NCI-H1417 treated with DMSO at 0.1 percent for 48 hours (cell line): ENCODE results near the gene PSMC6.

Source experiments
- DNase-seq: peaks from one replicate; lab custom pipeline; 2025; lab: John Stamatoyannopoulos, UW

PSMC6 gene

GRCh38 chr14:52706724-52707706 lies at the start of gene PSMC6:
TSS of gene PSMC6 (plus strand) at chr14:52707200. CDS start at chr14:52707220, 20 bp downstream.
- DNase-seq, result peak; percentile 100

GRCh38 chr14:52660325-52660724 lies 46.7 kb upstream of the PSMC6 start:
- no peak for DNase-seq

GRCh38 chr14:52660832-52661231 lies 46.2 kb upstream of the PSMC6 start:
- no peak for DNase-seq

- no peak for DNase-seq
Measured at GRCh38 chr14:52661314-52661713, 45.7 kb upstream of the PSMC6 start.

- no peak for DNase-seq
Measured at GRCh38 chr14:52663850-52664249, 43.1 kb upstream of the PSMC6 start.

GRCh38 chr14:52678591-52678990 lies 28.4 kb upstream of the PSMC6 start:
- no peak for DNase-seq

- no peak for DNase-seq
Measured at GRCh38 chr14:52683985-52684520, 22.9 kb upstream of the PSMC6 start.

GRCh38 chr14:52686176-52686575 lies 20.8 kb upstream of the PSMC6 start:
- no peak for DNase-seq

- DNase-seq, result peak; percentile 35
Measured at GRCh38 chr14:52690983-52691760, 15.8 kb upstream of the PSMC6 start.

- DNase-seq, result no peak
Measured at GRCh38 chr14:52692248-52692962, 14.6 kb upstream of the PSMC6 start.

- DNase-seq, result no peak
Measured at GRCh38 chr14:52693036-52693435, 14.0 kb upstream of the PSMC6 start.

- DNase-seq, result no peak
Measured at GRCh38 chr14:52693532-52693931, 13.5 kb upstream of the PSMC6 start.

GRCh38 chr14:52694761-52695480 lies 12.1 kb upstream of the PSMC6 start:
- no peak for DNase-seq

GRCh38 chr14:52695481-52696091 lies 11.4 kb upstream of the PSMC6 start, which contains the start of gene ERO1A:
TSS of gene ERO1A (minus strand) at chr14:52695558. CDS start at chr14:52695481, 77 bp downstream.
- DNase-seq, result peak; percentile 33

- no peak for DNase-seq
Measured at GRCh38 chr14:52700701-52701172, 6.3 kb upstream of the PSMC6 start.

- no peak for DNase-seq
Measured at GRCh38 chr14:52701223-52701622, 5.8 kb upstream of the PSMC6 start.

- DNase-seq, result no peak
Measured at GRCh38 chr14:52703225-52703624, 3.8 kb upstream of the PSMC6 start.

GRCh38 chr14:52703664-52704063 lies 3.3 kb upstream of the PSMC6 start:
- DNase-seq, result no peak

- no peak for DNase-seq
Measured at GRCh38 chr14:52706286-52706685, 714 bp upstream of the PSMC6 start.

- no peak for DNase-seq
Measured at GRCh38 chr14:52711666-52712065, 4.7 kb downstream of the PSMC6 start.

GRCh38 chr14:52716155-52716554 lies 9.2 kb downstream of the PSMC6 start:
- DNase-seq, result no peak
